ENCODE data around the gene QARS1. TPM values are rescaled to one million over a fixed set of nuclear protein-coding genes. Genes with fewer than 3 reads are reported as not detected.

Gene QARS1
- total and polyA plus RNA-seq, 2 of the 8 experiments (the other 6 are each of a cell fraction or from before 2014, with no cell fraction given): 353 to 581 TPM

GRCh38 chr3:49120438-49121131 lies 16.0 kb upstream of the QARS1 start, which contains the start of gene USP19 (continued):
- TF ChIP-seq CTBP2 (IDR thresholded peaks at IDR 0.05; ENCODE audit: borderline replicate concordance, insufficient read depth, insufficient read length, low read length): no peak
- peak; percentile 73 for TF ChIP-seq KDM4A (IDR thresholded peaks at IDR 0.05; ENCODE audit: low read depth, low read length, severe bottlenecking)
- TF ChIP-seq POLR2AphosphoS5 (IDR thresholded peaks at IDR 0.05; ENCODE audit: low read depth, low read length): peak; percentile 71
- TF ChIP-seq SUZ12 (IDR thresholded peaks at IDR 0.05; ENCODE audit: low read length): no peak
- TF ChIP-seq EGR1 (IDR thresholded peaks at IDR 0.05; ENCODE audit: borderline replicate concordance, low read depth, low read length): no peak
- TF ChIP-seq HDAC2 (IDR thresholded peaks at IDR 0.05; ENCODE audit: borderline replicate concordance in 1 of 2, low read depth in 2 of 2, low read length in 2 of 2): no peak; a peak in 1 of 4 replicates
- TF ChIP-seq TEAD4 (IDR thresholded peaks at IDR 0.05; ENCODE audit: low read depth, low read length): no peak
- TF ChIP-seq EZH2 (IDR thresholded peaks at IDR 0.05; ENCODE audit: low read depth, low read length, severe bottlenecking): no peak
- no peak for TF ChIP-seq HDAC6 (IDR thresholded peaks at IDR 0.05; ENCODE audit: low read depth, low read length)
- no peak for TF ChIP-seq FOSL1 (IDR thresholded peaks at IDR 0.05; ENCODE audit: insufficient read depth, low read depth, low read length)
- peak; percentile 83 for TF ChIP-seq CREB1 (IDR thresholded peaks at IDR 0.05)
- TF ChIP-seq RAD21 (IDR thresholded peaks at IDR 0.05 in 1 of 2, conservative IDR thresholded peaks at IDR 0.05 in 1 of 2; ENCODE audit: low read depth in 2 of 2, low read length in 2 of 2): 0 out of 4 replicates have a peak, but pooled peaks of 1 of the 2 experiments have one; percentile 2
- no peak for TF ChIP-seq ATF3 (IDR thresholded peaks at IDR 0.05; ENCODE audit: insufficient read depth, low read depth, low read length)
- no peak for TF ChIP-seq POU5F1 (IDR thresholded peaks at IDR 0.05; ENCODE audit: low read depth, low read length)
- TF ChIP-seq SP2 (IDR thresholded peaks at IDR 0.05; ENCODE audit: low read length): no peak
- no peak for TF ChIP-seq SP1 (IDR thresholded peaks at IDR 0.05; ENCODE audit: low read depth, low read length)
- TF ChIP-seq EP300 (IDR thresholded peaks at IDR 0.05; ENCODE audit: borderline replicate concordance in 1 of 2, low read depth in 2 of 2, low read length in 2 of 2): peak in 1 of 2 experiments; percentile 60; a peak in 1 of 3 replicates
- no peak; the same call in 1 of the 2 replicates for TF ChIP-seq RBBP5 (IDR thresholded peaks at IDR 0.05; ENCODE audit: borderline replicate concordance, low read depth, low read length)

Measured in H1 (cell line).